HG03565 (cell line): ENCODE measurements around the gene MDC1.

Experiments
- ATAC-seq: cut with Tn5 transposase; IDR thresholded peaks from one replicate; pipeline ENCODE4 v1.9.1; 2021; ENCODE audit warnings: mild to moderate bottlenecking, moderate library complexity; ENCODE audit not compliant: unreplicated experiment

MDC1 gene

DNA sequence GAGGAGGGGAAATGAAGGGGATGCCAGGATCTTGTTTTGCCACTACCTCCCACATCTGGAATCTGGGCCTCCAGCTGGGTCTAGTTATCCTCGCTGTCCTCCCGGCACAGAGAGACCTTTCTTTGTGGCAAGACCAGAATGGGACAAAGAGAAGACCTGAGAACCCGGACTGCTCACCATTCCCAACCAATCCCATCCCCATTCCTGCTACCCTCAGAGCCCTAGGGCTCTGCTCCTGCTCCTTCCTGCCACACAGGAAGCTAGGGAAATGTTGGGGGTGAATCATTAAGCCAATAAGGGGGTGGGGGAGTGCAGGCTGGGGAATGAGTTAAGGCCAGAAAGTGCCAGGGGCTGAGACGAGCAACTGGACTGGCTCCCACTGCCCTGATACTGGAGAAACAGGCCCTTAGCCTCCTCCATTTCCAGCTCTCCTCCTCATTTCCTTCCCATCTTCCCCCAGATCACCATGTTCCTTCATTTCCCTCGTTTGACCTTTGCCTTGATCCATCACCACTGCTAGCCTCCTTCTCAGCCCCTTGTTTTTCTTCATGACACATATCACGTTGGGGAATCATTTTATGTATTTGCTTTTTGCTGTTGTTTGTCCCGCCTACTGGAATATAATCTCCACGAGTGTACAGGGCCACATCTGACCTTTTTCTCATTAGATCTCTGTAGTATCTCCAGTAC is 31.9 kb upstream of the MDC1 start:
- ATAC-seq = no peak

DNA sequence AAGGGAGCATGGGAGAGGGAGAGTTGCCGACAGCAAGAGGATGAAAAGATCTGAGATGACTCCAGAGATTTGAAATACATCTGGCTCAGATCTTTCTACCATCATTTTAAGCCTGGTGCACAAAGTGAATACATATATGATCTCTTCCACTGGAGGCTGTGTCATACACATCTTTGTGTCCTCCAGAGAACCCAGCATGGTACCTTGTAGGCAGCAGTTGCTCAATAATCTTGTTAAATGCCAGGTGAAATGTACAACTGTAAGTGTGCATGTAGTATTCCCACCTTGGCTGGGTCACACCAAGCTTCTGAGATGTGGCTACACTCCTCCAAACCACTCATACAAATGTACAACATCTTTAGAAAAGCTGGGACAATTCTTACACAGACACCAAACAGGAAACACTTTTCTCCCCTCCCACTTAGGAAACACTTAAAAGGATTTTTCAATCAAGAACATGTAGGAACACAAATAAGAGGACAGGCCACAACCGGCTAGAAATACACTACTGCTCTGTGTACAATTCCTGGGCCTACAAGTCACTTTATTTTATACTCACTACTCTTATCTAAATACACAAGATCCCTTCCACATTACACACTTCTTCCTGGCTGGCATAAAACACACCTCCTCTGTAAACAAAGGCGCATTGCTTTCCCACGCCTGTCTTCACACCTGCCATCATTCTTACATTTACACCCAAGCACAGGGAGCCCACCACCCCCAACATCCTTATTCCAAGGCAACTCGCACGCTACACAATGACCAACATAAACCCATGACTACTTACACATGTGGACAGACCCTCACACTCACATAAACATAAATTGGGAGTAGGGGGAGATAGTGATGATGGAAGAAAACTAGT is 31.1 kb upstream of the MDC1 start:
- ATAC-seq = no peak

DNA sequence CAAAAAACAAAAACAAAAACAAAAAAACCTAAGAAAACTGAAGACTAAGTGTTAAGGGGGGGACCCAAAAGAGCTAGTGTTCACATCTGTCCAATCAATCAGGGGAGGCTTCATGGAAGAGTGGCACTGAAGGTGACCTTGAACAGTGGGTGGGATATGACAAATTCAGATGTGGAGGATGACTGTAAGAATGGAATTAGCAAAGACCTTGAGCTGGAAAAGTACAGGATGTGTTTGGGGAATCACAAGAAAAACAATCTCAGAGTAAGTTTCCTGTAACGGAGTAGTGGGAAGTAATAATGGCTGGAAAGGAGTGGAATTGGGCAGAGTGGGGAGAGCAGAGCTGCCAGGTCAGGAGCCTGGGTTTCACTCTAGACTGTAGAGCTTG is 30.2 kb upstream of the MDC1 start:
- ATAC-seq = no peak

DNA sequence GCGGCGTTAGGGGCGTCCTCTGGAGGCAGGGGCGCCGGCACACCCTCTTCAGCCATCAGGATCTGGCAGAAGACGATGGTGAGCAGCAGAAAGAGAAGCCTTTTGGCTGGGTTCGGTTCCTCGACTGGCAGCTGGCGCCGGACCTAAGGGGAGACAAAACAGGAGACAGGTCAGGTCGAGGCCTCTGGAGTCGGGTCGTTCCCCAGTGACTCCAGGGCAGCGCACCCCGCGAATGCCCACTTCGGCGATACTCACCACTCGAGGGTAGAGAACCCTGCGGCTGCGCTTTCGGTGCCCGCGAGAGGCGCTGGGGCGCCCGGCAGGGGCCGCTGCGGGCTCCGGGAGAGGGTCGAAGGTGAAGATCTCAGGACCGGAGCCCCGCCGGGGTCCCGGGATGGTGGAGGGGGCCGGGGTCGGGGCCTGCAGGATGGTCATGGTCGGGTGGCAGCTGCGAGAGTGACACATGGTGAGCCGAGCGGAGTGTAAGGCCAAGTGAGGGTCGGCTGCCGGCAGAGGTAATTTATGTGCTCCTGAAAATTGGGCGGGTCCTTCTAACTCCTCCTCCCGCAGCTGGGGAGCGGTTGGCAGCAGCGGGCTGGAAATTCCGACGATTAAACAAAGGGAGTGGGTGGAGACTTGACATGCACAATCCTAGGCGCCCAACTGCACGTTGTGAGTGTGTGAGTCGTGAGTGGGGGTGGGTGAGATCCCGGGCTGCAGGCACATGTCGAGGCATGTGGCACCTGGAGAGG is 27.1 kb upstream of the MDC1 start, which contains the start of gene IER3:
TSS of gene IER3 (minus strand) at position 494 of the 752 bp plus-strand sequence. CDS start at position 465, 29 bp downstream.
- peak; percentile 31 for ATAC-seq

DNA sequence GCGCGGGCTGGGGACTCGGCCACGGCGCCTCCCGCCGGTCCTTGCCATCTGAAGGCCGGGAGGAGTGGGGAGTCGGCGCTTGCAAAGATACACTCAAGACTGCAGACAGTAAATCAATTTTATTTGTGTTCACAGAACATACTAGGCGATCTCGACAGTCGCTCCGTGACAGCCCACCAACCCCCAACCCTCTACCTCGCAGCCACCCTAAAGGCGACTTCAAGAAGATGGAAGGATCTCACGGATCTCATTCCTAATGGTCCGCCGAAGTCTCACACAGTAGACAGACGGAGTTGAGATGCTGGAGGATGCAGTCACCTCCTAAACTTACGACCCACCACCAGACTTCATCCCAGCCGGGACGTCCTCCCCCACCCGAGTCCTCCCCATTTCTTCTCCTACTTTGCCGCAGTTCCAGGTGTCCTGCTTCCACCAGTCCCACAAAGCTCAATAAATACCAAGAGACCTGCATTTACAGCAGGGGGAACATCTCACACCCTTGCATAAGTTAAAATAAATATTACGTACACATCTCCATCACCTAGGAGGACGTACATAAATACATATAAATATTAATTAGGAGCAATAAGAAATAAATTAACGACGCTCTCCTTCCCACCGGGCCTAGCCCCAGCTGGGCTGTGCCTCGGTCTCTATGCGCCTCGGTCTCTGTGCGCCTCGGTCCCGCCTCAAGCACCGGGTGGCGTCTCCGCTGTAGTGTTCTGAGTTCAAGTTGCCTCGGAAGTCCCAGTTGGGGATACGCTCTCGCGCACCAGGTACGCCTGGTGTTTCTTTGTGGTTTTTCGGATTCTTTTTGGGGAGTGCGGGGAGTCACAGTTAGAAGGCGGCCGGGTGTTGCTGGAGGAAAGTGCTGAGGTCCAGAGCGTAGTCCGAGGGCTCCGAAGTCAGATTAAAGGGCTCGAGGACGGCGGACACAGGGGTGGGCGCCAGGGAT is 26.3 kb upstream of the MDC1 start:
- no peak for ATAC-seq

DNA sequence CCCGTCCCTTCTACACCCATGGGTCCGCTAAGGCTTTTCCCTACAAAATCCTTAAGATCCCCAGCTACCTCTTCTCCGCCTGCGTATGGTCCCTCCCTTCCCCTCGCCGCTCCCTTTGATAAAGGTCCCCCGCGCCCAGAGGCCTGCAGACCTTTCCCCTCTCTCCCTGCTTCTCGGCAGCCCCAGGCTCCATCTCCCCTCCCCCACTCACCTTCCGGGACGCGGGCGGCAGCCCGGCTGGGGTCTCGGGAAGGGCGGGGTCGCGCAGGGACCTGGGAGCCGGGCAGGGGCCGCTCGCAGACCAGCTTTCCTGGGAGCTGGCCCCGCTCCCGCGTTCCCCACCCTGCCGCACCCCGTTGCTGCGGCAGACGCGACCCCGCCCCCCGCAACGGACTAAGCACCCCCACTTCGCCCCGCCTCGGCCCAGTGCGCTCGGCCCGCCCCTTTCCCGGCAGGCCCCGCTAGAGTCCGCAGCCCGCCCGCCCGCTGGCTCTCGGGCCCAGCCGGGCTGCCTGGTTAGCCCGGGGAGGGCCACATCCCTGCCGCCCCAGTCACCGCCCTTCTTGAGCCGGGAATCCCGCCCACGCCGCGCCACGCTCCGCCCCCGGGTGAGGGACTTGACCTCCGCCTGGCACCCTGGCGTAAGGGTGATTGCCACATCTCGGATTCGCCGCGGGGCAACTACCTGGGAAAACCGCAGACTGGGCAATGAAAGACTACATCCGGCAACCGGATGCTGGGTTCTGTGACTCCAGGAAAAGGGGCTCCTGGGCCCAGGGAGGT is 25.4 kb upstream of the MDC1 start, which contains the start of gene FLOT1:
TSS of gene FLOT1 (minus strand) at position 372 of the 783 bp plus-strand sequence. CDS start 498 bp downstream, outside the sequence.
- ATAC-seq = peak; percentile 54

DNA sequence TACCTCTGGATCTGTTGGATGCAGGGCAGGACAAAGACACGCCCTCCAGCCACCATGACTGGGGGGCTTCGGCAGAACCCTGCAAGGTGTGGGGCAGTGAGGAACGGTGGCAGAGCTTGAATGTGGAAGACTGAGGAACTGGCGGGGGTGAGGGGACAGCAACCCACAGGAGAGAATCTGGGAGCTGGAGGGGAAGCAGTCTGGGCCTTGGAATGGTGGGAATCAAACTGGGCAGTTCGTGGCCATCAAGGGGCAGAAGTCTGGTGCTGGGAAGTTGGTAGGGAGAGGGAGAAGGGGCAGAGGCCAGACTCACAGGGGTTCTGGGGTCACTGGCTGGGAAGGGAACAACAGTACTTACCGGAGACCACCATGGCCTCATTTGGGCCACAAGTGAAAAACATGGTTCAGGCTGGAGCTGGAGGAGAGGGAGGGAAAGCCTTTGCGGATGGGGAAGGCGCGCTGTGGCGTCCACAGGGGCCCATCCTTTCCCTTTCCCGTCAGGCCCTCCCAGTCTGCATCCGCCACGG is 24.8 kb upstream of the MDC1 start:
- no peak for ATAC-seq

DNA sequence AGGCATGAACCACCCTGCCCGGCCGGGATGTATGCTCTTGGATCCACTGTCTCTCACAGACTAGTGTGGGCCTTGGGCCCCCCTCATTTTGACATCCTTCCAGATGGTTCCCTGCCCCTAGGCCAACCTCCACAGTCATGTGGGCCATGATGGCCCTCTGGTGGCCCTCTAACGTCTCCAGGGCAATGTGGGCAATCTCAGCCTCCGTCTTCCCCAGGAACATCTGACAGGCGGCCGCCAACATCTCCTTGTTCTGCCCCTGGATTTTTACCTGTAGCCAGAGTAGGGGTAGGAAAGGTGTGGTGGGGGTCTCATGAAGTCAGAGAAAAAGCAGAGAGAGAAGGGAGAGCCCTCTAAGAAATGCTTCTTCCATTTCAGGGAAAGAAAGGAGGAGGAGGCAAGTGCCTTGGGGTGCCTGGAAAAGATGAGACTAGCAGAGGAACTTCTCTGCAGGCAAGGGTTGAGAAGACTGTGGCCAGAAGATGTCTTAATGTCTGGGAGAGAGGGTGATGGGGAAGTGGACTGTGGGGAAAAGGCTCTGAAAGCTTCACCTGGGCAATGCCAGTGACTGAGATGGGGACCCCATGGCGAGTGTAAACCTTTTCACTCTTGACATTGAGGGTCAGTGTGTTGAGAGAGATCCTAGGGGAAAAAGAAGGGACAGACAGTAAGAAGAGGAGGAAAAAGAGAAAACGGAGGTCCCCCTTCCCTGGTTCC is 24.1 kb upstream of the MDC1 start:
- ATAC-seq = no peak

DNA sequence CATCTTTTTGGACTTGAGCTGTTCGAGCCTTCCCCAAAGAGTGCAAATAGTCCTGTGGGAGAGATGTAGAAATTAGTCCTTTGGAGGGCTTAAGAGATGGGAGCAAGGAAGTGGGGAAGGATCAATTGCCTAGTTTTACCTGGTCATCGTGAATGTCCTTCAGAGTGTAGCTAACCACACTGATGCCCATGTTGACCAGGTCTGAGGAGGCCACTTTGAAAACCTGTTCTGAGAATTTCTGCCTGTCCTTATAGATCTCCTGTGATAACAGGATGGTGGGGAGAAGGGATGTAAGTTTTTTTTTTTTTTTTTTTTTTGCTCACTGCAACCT is 23.4 kb upstream of the MDC1 start:
- ATAC-seq = no peak

DNA sequence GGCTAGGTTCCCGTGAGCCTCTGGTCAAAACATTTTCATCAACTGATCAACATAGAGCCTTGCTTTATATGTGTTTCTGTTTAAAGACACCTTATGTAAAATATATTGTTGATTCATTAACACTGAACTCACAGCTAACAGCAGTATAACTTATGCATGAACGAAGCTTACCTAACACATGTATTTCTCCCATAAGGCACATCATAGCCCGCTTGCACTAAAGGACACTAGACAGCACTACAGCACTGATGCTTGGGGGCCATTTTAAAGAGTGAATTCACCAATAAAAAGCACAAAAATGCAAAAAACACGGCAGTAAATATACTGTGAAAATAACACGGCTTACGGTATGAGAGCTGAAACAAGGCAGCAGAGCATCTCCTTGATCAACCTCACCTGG is 21.5 kb upstream of the MDC1 start:
- no peak for ATAC-seq

DNA sequence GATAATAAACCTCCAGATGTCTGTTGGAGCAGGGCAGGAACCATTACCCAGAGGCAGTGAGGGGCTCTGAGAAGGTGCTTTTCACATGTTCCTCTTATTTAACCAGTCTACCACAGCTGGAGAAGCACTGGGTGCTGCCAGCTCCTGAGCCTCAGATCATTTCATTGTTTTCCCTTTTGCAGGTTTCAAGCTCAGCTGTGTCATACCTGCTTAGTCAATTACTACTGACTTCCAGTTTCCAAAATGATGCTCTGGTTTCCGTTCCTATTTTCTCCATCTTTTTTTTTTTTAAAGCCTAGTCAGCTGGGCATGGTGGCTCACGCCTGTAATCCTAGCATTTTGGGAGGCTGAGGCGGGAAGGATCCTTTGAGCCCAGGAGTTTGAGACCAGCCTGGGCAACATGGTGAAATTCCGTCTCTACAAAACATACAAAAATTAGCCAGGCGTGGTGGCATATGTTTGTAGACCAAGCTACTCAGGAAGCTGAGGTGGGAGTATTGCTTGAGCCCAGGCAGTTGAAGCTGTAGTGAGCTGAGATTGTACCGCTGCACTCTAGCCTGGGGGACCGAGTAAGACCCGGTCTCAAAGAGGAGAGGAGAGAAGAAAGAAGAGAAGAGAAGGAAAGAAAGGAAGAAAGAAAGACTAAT is 18.7 kb upstream of the MDC1 start:
- no peak for ATAC-seq

DNA sequence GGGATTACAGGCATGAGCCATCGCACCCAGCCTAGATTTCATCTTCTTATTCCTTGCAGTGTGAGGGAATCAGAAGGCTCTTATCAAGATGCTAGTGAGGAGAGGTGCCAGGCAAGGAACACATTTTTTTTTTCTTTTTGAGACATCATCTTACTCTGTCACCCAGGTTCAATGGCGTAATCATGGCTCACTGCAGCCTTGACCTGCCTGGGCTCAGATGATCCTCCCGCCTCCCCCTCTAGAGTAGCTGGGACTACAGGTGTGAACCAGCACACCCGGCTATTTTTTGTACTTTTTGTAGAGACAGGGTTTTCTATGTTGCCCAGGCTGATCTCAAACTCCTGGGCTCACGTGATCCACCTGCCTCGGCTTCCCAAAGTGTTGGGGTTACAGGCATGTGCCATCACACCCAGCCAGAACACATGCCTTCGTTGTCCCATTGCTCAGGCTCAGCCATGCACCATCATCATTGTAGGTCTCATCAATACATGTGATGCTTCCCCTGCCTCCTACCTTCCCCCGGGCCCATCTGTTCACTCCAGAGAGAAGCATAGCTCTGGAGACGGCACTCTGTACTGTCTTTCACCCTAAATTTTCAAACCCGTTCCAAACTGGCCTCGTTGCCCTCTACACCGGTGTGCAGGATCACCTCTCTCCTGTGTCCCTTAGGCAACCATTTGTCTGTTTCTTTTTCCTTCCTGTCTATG is 15.3 kb upstream of the MDC1 start:
- ATAC-seq = no peak

DNA sequence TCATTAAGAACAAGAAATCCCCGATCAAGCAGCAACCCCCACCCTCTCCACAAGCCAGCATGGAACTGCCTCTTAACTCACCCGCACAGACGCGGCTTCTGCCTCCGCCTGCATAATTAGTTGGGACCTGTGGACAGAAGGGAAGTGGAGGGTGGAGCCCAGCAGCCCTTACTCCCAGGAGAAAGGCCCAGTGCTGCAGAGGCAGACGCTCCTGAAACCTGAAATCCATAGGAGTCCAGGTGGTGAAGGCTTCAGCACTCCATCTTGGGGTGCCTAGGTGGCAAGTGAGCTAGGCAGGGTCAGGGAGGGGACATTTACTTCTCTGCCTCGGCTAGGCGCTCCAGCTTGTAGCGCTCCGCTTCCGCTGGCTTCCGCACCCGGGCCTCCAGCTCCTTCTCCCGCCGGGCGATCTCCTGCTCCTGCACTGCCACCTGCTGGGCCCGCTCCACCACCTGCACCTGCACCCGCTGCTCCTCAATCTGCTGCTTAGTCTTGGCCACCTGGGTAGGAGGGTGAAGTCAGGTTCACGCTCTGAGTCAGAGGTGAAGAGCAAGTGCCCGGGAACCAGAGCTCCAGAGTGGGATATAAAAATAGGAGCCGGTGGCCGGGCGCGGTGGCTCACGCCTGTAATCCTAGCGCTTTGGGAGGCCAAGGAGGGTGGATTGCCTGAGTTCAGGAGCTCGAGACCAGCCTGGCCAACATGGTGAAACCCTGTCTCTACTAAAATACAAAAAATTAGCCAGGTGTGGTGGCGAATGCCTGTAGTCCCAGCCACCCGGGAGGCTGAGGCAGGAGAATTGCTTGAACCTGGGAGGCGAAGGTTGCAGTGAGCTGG is 13.7 kb upstream of the MDC1 start:
- ATAC-seq = no peak

DNA sequence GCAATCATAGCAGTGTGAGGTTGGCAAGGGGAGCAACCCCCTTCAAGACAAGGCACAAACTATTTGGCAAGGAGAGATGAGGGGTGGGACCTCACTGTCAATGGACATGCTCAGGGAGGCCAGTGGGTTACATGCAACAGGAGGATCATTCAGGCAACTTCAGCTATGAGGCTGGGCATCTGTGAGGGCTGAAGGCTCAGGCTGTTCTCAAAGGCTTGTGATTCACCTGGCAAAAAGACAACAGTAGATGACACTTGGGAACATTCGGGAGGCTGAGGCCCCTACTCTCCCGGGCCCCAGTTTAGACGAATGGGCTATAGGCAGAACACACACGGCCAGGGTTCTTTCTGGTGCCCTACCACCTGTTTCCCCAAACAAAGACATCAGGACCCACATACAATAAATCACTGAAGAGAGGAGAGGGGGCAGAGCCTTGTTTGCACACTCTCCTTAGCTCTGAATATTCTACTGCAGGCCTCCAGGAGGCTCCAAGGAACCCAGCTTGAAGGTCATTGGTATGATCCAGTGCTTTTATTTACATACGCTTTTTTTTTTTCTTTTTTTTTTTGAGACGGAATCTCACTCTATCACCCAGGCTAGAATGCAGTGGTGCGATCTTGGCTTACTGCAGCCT is 11.0 kb upstream of the MDC1 start:
- ATAC-seq = no peak

DNA sequence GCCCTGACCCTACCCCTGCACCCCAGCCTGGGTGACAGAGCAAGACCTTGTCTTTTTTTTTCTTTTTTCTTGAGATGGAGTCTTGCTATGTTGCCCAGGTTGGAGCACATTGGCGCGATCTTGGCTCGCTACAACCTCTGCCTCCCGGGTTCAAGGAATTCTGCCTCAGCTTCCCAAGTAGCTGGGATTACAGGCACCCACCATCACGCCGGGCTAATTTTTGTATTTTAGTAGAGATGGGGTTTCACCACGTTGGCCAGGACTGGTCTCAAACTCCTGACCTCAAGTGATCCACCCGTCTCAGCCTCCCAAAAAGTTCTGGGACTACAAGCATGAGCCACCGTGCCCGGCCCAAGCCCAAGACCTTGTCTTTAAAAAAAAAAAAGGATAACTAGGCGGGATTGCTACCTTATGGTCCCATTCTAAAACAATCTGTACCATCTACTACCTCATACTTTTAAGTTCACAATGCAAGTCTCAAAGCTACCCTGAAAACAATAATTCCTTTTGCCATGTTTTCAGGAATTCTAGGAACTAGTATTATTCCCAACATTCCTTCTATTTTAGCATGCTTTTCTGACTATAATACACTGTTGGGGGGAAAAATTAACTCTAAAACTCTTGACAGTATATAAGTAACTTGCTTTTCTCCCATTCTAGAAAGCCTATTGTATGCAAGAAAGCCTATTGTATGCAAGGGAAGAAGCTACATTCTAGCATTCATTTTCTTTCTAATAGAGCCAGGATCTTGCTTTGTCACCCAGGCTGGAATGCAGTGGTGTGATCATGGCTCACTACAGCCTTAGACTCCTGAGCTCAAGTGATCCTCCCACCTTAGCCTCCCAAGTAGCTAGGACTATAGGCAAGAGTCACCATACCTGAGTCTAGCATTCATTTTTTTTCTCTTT is 9.7 kb upstream of the MDC1 start:
- no peak for ATAC-seq
